ENCODE data around the gene RPAP2.
A peak's percentile ranks its signal among the peaks of the same experiment; 100 is the strongest.
"Not testable (repeated sequence)": the region's sequence is repeated elsewhere in the genome, so short reads cannot be mapped to it uniquely, and the experiment has no call there.

RPAP2 gene

DNA sequence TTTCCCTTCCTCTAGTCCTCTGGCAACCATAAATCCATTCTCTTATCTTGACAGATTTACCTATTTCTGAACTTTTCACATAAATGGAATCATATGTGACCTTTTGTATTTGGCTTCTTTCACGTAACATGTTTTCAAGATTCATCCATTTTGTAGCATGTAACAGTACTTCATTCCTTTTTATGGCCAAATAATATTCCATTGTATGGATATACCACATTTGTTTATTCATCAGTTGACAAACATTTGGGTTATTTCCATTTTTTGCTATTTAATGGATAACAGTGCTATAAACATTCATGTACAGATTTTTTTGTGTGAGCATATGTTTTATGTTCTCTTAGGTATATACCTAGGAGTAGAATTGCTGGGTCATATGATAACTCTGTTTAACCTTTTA, 54.0 kb downstream of the RPAP2 start:
- Histone ChIP-seq H3K4me3 (ENCODE audit: low read depth, low read length) (no peak overlapping the region), H3K36me3 (ENCODE audit: control insufficient read depth in 2 of 2, insufficient read depth in 1 of 2, low read length in 2 of 2) (peaks cover 15 to 54% of the 10 kb centered on the region in 2 experiments; a peak in 2 of 3 replicates), H3K9me3 (ENCODE audit: control insufficient read depth, insufficient read depth, low read depth, low read length) (no peaks in the 10 kb centered on the region), H3K27ac (ENCODE audit: extremely low read depth, low read depth, low read length) (no peak overlapping the region), H3K4me1 (ENCODE audit: control insufficient read depth, insufficient read depth, low read length) (no peaks in the 10 kb centered on the region)
- ChIA-PET POLR2A (no interaction called here), CTCF (no interaction called here)
- TF ChIP-seq ZNF146 (tag by site-specific recombination; IDR thresholded peaks at IDR 0.05) (peak; percentile 80), ZFHX2 (tag by site-specific recombination; conservative IDR thresholded peaks at IDR 0.05) (no peak)

DNA sequence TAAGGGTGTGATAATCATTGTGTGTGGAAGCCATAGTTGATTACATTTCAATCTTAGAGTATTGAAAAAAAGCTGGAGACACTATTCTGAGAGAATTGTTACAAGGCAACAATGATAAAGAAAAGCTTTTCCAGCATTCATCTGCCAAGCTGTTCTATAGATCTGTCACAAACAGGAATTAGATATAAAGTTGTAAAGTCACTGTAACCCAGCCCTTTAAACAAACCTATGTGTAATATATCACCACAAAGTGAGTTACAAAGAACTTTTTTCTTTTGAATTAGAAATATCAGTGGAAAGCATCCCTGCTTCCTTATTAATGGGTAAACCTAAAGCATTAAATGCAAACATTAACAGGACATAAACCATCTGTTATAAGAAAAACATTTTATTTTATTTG, 55.4 kb downstream of the RPAP2 start:
- H3K4me1 ChIP-seq (ENCODE audit: control insufficient read depth, insufficient read depth, low read length), result no peaks in the 10 kb centered on the region
- peaks cover 26 to 54% of the 10 kb centered on the region in 2 experiments; a peak in 2 of 3 replicates for H3K36me3 ChIP-seq (ENCODE audit: control insufficient read depth in 2 of 2, insufficient read depth in 1 of 2, low read length in 2 of 2)
- H3K4me3 ChIP-seq (ENCODE audit: low read depth, low read length), result no peak overlapping the region
- no peaks in the 10 kb centered on the region for H3K9me3 ChIP-seq (ENCODE audit: control insufficient read depth, insufficient read depth, low read depth, low read length)
- TF ChIP-seq SCRT2 (tag by site-specific recombination; IDR thresholded peaks at IDR 0.05) (no peak), ZNF221 (tag by site-specific recombination; IDR thresholded peaks at IDR 0.05; ENCODE audit: borderline replicate concordance) (no peak), ZNF2 (tag by site-specific recombination; IDR thresholded peaks at IDR 0.05) (no peak), ZBTB17 (tag by site-specific recombination; IDR thresholded peaks at IDR 0.05) (no peak), ZBTB8A (tag by site-specific recombination; IDR thresholded peaks at IDR 0.05) (no peak), ZNF341 (tag by site-specific recombination; IDR thresholded peaks at IDR 0.05; ENCODE audit: low read depth) (no peak), ZNF214 (tag by site-specific recombination; IDR thresholded peaks at IDR 0.05; ENCODE audit: borderline replicate concordance) (no peak), ZNF521 (tag by site-specific recombination; IDR thresholded peaks at IDR 0.05) (no peak), SETDB1 (IDR thresholded peaks at IDR 0.05; ENCODE audit: insufficient read length, low read length) (no peak), WT1 (tag by site-specific recombination; IDR thresholded peaks at IDR 0.05) (no peak)
- TF ChIP-seq, protein P1, sequence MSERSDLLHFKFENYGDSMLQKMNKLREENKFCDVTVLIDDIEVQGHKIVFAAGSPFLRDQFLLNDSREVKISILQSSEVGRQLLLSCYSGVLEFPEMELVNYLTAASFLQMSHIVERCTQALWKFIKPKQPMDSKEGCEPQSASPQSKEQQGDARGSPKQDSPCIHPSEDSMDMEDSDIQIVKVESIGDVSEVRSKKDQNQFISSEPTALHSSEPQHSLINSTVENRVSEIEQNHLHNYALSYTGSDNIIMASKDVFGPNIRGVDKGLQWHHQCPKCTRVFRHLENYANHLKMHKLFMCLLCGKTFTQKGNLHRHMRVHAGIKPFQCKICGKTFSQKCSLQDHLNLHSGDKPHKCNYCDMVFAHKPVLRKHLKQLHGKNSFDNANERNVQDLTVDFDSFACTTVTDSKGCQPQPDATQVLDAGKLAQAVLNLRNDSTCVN (tag by site-specific recombination; optimal IDR thresholded peaks at IDR 0.05), result no peak
- TF ChIP-seq, protein P2, sequence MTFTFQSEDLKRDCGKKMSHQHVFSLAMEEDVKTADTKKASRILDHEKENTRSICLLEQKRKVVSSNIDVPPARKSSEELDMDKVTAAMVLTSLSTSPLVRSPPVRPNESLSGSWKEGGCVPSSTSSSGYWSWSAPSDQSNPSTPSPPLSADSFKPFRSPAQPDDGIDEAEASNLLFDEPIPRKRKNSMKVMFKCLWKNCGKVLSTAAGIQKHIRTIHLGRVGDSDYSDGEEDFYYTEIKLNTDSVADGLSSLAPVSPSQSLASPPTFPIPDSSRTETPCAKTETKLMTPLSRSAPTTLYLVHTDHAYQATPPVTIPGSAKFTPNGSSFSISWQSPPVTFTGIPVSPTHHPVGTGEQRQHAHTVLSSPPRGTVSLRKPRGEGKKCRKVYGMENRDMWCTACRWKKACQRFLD (tag by site-specific recombination; IDR thresholded peaks at IDR 0.05), result no peak
- ChIA-PET POLR2A (no interaction called here), CTCF (interaction anchor here (0.7 kb wide), 1 partner anchor 9 kb away, joined by 3 read pairs; no protein-coding TSS in a partner anchor)
- no peak overlapping the region for H3K27ac ChIP-seq (ENCODE audit: extremely low read depth, low read depth, low read length)

DNA sequence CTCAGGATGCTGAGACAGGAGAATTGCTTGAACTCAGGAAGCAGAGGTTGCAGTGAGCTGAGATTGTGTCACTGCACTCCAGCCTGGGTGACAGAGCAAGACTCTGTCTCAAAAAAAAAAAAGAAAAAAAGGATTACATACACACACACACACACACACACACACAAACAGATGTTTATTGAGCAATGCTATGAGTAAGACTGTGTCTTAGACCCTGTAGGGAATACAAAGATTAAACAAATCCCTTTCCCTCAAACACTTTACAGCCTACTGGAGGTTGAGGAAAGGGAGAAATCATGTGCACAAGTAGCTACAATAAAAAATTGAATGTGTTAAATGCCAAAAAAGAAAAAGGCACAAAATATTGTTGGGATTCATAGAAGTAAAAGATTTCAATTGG, 58.1 kb downstream of the RPAP2 start:
- Histone ChIP-seq H3K36me3 (ENCODE audit: control insufficient read depth in 2 of 2, insufficient read depth in 1 of 2, low read length in 2 of 2) (peaks cover 21 to 54% of the 10 kb centered on the region in 2 experiments; a peak in 2 of 3 replicates), H3K4me3 (ENCODE audit: low read depth, low read length) (no peak overlapping the region), H3K27ac (ENCODE audit: extremely low read depth, low read depth, low read length) (no peak overlapping the region), H3K4me1 (ENCODE audit: control insufficient read depth, insufficient read depth, low read length) (no peaks in the 10 kb centered on the region), H3K9me3 (ENCODE audit: control insufficient read depth, insufficient read depth, low read depth, low read length) (no peaks in the 10 kb centered on the region)
- TF ChIP-seq, protein P3, sequence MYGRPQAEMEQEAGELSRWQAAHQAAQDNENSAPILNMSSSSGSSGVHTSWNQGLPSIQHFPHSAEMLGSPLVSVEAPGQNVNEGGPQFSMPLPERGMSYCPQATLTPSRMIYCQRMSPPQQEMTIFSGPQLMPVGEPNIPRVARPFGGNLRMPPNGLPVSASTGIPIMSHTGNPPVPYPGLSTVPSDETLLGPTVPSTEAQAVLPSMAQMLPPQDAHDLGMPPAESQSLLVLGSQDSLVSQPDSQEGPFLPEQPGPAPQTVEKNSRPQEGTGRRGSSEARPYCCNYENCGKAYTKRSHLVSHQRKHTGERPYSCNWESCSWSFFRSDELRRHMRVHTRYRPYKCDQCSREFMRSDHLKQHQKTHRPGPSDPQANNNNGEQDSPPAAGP (tag by site-specific recombination; IDR thresholded peaks at IDR 0.05), result no peak
- TF ChIP-seq, protein P4, sequence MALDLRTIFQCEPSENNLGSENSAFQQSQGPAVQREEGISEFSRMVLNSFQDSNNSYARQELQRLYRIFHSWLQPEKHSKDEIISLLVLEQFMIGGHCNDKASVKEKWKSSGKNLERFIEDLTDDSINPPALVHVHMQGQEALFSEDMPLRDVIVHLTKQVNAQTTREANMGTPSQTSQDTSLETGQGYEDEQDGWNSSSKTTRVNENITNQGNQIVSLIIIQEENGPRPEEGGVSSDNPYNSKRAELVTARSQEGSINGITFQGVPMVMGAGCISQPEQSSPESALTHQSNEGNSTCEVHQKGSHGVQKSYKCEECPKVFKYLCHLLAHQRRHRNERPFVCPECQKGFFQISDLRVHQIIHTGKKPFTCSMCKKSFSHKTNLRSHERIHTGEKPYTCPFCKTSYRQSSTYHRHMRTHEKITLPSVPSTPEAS (tag by site-specific recombination; IDR thresholded peaks at IDR 0.05), result peak; percentile 76
- ChIA-PET CTCF (no interaction called here), POLR2A (no interaction called here)

DNA sequence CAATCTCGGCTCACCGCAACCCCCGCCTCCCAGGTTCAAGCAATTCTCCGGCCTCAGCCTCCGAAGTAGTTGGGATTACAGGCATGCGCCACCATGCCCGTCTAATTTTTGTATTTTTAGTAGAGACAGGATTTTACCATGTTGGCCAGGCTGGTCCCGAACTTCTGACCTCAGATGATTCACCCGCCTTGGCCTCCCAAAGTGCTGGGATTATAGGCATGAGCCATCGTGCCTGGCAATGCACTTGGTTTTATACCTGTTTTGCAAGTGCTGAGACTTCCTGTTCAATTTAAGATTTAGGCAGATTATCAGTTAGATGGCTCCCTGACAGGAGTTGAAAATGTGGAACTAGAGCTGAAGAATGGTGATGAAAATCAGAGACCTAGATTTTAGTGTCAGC, 60.5 kb downstream of the RPAP2 start:
- peaks cover 21 to 41% of the 10 kb centered on the region in 2 experiments; a peak in 2 of 3 replicates for H3K36me3 ChIP-seq (ENCODE audit: control insufficient read depth in 2 of 2, insufficient read depth in 1 of 2, low read length in 2 of 2)
- H3K4me1 ChIP-seq (ENCODE audit: control insufficient read depth, insufficient read depth, low read length); H3K4me3 ChIP-seq (ENCODE audit: low read depth, low read length); POLR2A ChIA-PET; H3K27ac ChIP-seq (ENCODE audit: extremely low read depth, low read depth, low read length); H3K9me3 ChIP-seq (ENCODE audit: control insufficient read depth, insufficient read depth, low read depth, low read length); CTCF ChIA-PET: not testable (repeated sequence)

All from HEK293 (cell line).